ENCODE data around the gene MED27.

- TF ChIP-seq CEBPB (IDR thresholded peaks at IDR 0.05) = no peak
- TF ChIP-seq MAX (IDR thresholded peaks at IDR 0.05) = no peak
- no peak for TF ChIP-seq RAD21 (IDR thresholded peaks at IDR 0.05; ENCODE audit: low read depth)
Observed at GRCh38 chr9:131918481-131918880, 161.2 kb downstream of the MED27 start.

Measured in Ishikawa (cell line).